HepG2 (cell line): Measurements from ENCODE around the gene NACC2. TPM values are rescaled to one million over a fixed set of nuclear protein-coding genes. Genes with fewer than 3 reads are reported as not detected.

Experiments used
- ADNP ChIP-seq: sonication (generic); formaldehyde crosslinking; IDR thresholded peaks from 2 replicates; pipeline ENCODE4 v1.4.0; 2020; ENCODE audit warnings: missing genetic modification reagents
- AGO1 ChIP-seq: fragments of 200-400 bp; formaldehyde crosslinking; IDR thresholded peaks from 2 replicates; pipeline ENCODE4 v1.6.1; 2017; ENCODE audit warnings: mild to moderate bottlenecking, low read depth, low read length, moderate library complexity; ENCODE audit not compliant: poor library complexity, severe bottlenecking
- AHR ChIP-seq: IDR thresholded peaks from 2 replicates; pipeline ENCODE4 v1.6.1; 2018; ENCODE audit warnings: missing genetic modification reagents, missing compliant biosample characterization
- ATF1 ChIP-seq: IDR thresholded peaks from 2 replicates; pipeline ENCODE4 v1.6.1; 2016; ENCODE audit warnings: mild to moderate bottlenecking, control low read depth
- DNMT3B ChIP-seq: conservative IDR thresholded peaks from 2 replicates; pipeline ENCODE4 v1.6.1; 2016; ENCODE audit warnings: missing biosample characterization, control low read depth
- DR1 ChIP-seq: sonication (generic); formaldehyde crosslinking; IDR thresholded peaks from 2 replicates; pipeline ENCODE4 v1.8.0; 2021; ENCODE audit warnings: mild to moderate bottlenecking, missing genetic modification reagents, inconsistent platforms
- FOXJ3 ChIP-seq: sonication (generic); formaldehyde crosslinking; IDR thresholded peaks from 2 replicates; pipeline ENCODE4 v1.4.0; 2020; ENCODE audit warnings: missing genetic modification reagents, mild to moderate bottlenecking, borderline replicate concordance
- HCFC1 ChIP-seq: fragments of 150-350 bp; IDR thresholded peaks from 2 replicates; pipeline ENCODE4 v1.6.1; 2014; ENCODE audit warnings: low read depth, low read length
- HDAC2 ChIP-seq: sonication (generic); formaldehyde crosslinking; IDR thresholded peaks from 2 replicates; pipeline ENCODE4 v1.4.0; 2020; ENCODE audit warnings: missing genetic modification reagents
- HDAC6 ChIP-seq: fragments of 200-600 bp; sonication (generic); IDR thresholded peaks from 2 replicates; pipeline ENCODE4 v1.7.0; 2017; ENCODE audit warnings: mild to moderate bottlenecking, antibody characterized with exemption, low read length, low read depth
- HNRNPL ChIP-seq: fragments of 200-400 bp; formaldehyde crosslinking; IDR thresholded peaks from 2 replicates; pipeline ENCODE4 v1.6.1; 2017; ENCODE audit warnings: mild to moderate bottlenecking, low read depth, low read length
- KLF12 ChIP-seq: sonication (generic); formaldehyde crosslinking; IDR thresholded peaks from 2 replicates; pipeline ENCODE4 v1.4.0; 2020; ENCODE audit warnings: missing genetic modification reagents, borderline replicate concordance
- KLF13 ChIP-seq: sonication (generic); formaldehyde crosslinking; IDR thresholded peaks from 2 replicates; pipeline ENCODE4 v1.4.0; 2020; ENCODE audit warnings: mild to moderate bottlenecking, missing genetic modification reagents
- MED1 ChIP-seq: sonication (generic); formaldehyde crosslinking; IDR thresholded peaks from 2 replicates; pipeline ENCODE4 v1.4.0; 2020; ENCODE audit warnings: missing genetic modification reagents
- NCOR1 ChIP-seq: fragments of 200-600 bp; sonication (generic); IDR thresholded peaks from 2 replicates; pipeline ENCODE4 v1.7.0; 2017; ENCODE audit warnings: antibody characterized with exemption, low read length, borderline replicate concordance
- NFE2 ChIP-seq: sonication (generic); formaldehyde crosslinking; IDR thresholded peaks from 2 replicates; pipeline ENCODE4 v1.4.0; 2020; ENCODE audit warnings: missing genetic modification reagents
- RBFOX2 ChIP-seq: fragments of 200-400 bp; formaldehyde crosslinking; IDR thresholded peaks from 2 replicates; pipeline ENCODE4 v1.6.1; 2017; ENCODE audit warnings: low read depth, mild to moderate bottlenecking, low read length
- RBM22 ChIP-seq: fragments of 200-400 bp; formaldehyde crosslinking; optimal IDR thresholded peaks from 2 replicates; pipeline ENCODE3; 2017; ENCODE audit warnings: mild to moderate bottlenecking, low read length, moderate library complexity
- SSRP1 ChIP-seq: IDR thresholded peaks from 2 replicates; pipeline ENCODE4 v1.6.1; 2016; ENCODE audit warnings: control low read depth
- ZBTB42 ChIP-seq: sonication (generic); formaldehyde crosslinking; IDR thresholded peaks from 2 replicates; pipeline ENCODE4 v1.5.0; 2020; ENCODE audit warnings: mild to moderate bottlenecking, missing genetic modification reagents
- ZKSCAN1 ChIP-seq: fragments of 150-350 bp; IDR thresholded peaks from 2 replicates; pipeline ENCODE4 v1.6.1; 2014; ENCODE audit warnings: low read length
- ZNF280D ChIP-seq: sonication (generic); formaldehyde crosslinking; IDR thresholded peaks from 2 replicates; pipeline ENCODE4 v1.5.1; 2020; ENCODE audit warnings: mild to moderate bottlenecking, missing genetic modification reagents
- ZNF550 ChIP-seq: sonication (generic); formaldehyde crosslinking; IDR thresholded peaks from 2 replicates; pipeline ENCODE4 v1.4.0; 2020; ENCODE audit warnings: mild to moderate bottlenecking, missing genetic modification reagents, borderline replicate concordance
- ZNF639 ChIP-seq: conservative IDR thresholded peaks from 2 replicates; pipeline ENCODE4 v1.6.1; 2018; ENCODE audit warnings: missing genetic modification reagents
- ZNF652 ChIP-seq: IDR thresholded peaks from 2 replicates; pipeline ENCODE4 v1.6.1; 2016; ENCODE audit warnings: low read depth, borderline replicate concordance
- ZNF670 ChIP-seq: sonication (generic); formaldehyde crosslinking; IDR thresholded peaks from 2 replicates; pipeline ENCODE4 v1.8.0; 2022; ENCODE audit warnings: mild to moderate bottlenecking, missing genetic modification reagents, borderline replicate concordance
- ZNF839 ChIP-seq: sonication (generic); formaldehyde crosslinking; IDR thresholded peaks from 2 replicates; pipeline ENCODE4 v1.4.0; 2020; ENCODE audit warnings: missing genetic modification reagents, mild to moderate bottlenecking, borderline replicate concordance
- polyA plus RNA-seq, 8 experiments: library from polyadenylated mRNA; depleted of rRNA in 3 of 8; stranded (reverse) in 7 of 8; unstranded in 1 of 8; fragments of >200 nt; fragmentation: Illumina TruSeq in 4 of 8; extraction: Trizol in 4 of 8; gene quantifications; 2 replicates each; pipeline versions ENCODE4 v1.2.1 to v1.2.3, GENCODE V29; 2011 to 2016; ENCODE audit warnings: low read depth in 4 of 8, missing spikeins in 1 of 8, mixed read lengths in 1 of 8; ENCODE audit not compliant: insufficient read depth in 1 of 8
- total RNA-seq, 5 experiments: library from RNA; depleted of rRNA; stranded (reverse); fragments of >200 nt; fragmentation: Illumina TruSeq; extraction: Trizol; gene quantifications; 2 replicates each; pipeline ENCODE4 v1.2.3, GENCODE V29; 2016; ENCODE audit warnings: low read depth in 1 of 5

Gene NACC2
- total and polyA plus RNA-seq, 2 of the 13 experiments (the other 11 are each of a cell fraction or from before 2014, with no cell fraction given), result 5.9 to 12.3 TPM

GRCh38 chr9:136011703-136012496 is 83.2 kb downstream of the NACC2 start (continued):
- TF ChIP-seq ZNF280D (CRISPR knock-in tag) (peak; percentile 95), HDAC6 (no peak), RBM22 (peak; percentile 63), ZNF839 (CRISPR knock-in tag) (no peak; the same call in 1 of the 2 replicates), DR1 (CRISPR knock-in tag) (peak; percentile 88), ZNF670 (CRISPR knock-in tag) (peak; percentile 83; the same call in 1 of the 2 replicates), ZBTB42 (CRISPR knock-in tag) (0 out of 2 replicates have a peak, but pooled peaks have one; percentile 41), ZNF550 (CRISPR knock-in tag) (0 out of 2 replicates have a peak, but pooled peaks have one; percentile 51), HDAC2 (peak; percentile 96), RBFOX2 (peak; percentile 92), AGO1 (no peak), NCOR1 (peak; percentile 72; the same call in 1 of the 2 replicates), SSRP1 (CRISPR knock-in tag) (no peak), HNRNPL (peak; percentile 76; the same call in 1 of the 2 replicates), ZNF639 (CRISPR knock-in tag) (peak; percentile 91; the same call in 1 of the 2 replicates), ADNP (CRISPR knock-in tag) (no peak), FOXJ3 (peak; percentile 81), NFE2 (CRISPR knock-in tag) (no peak), DNMT3B (CRISPR knock-in tag) (peak; percentile 92), HCFC1 (no peak), AHR (CRISPR knock-in tag) (no peak; the same call in 1 of the 2 replicates), ATF1 (CRISPR knock-in tag) (peak; percentile 69), ZKSCAN1 (no peak), ZNF652 (CRISPR knock-in tag) (peak; percentile 66; the same call in 1 of the 2 replicates), MED1 (peak; percentile 95), KLF12 (CRISPR knock-in tag) (no peak; the same call in none of the 2 replicates), KLF13 (CRISPR knock-in tag) (no peak)
